Dendritic cell treated with granulocyte-macrophage colony-stimulating factor and Interleukin-4, amounts not matched to agents 40 ng/mL and 50 ng/mL, for 4 days (primary cell): ENCODE data around the gene FAM47B.

Experiments
- H3K27ac Mint-ChIP-seq: one replicate; pipeline ENCODE4 v1.8.0; 2022; ENCODE audit warnings: mild to moderate bottlenecking, mixed read lengths
- H3K27me3 Mint-ChIP-seq: one replicate; pipeline ENCODE4 v1.8.0; 2022; ENCODE audit warnings: mild to moderate bottlenecking, mixed read lengths
- H3K36me3 Mint-ChIP-seq: one replicate; pipeline ENCODE4 v1.8.0; 2022; ENCODE audit warnings: low read depth, mixed read lengths
- H3K4me1 Mint-ChIP-seq: one replicate; pipeline ENCODE4 v1.8.0; 2022; ENCODE audit warnings: low read depth, mixed read lengths
- H3K4me3 Mint-ChIP-seq: one replicate; pipeline ENCODE4 v1.8.0; 2022; ENCODE audit warnings: mild to moderate bottlenecking, moderate library complexity, mixed read lengths
- H3K9me3 Mint-ChIP-seq: one replicate; pipeline ENCODE4 v1.8.0; 2022; ENCODE audit warnings: mixed read lengths
- intact Hi-C: fragments of 100-400 bp; cut with micrococcal nuclease; formaldehyde crosslinking; loops from one replicate; pipeline ENCODE4 v1.15.0; 2022

The FAM47B gene

DNA sequence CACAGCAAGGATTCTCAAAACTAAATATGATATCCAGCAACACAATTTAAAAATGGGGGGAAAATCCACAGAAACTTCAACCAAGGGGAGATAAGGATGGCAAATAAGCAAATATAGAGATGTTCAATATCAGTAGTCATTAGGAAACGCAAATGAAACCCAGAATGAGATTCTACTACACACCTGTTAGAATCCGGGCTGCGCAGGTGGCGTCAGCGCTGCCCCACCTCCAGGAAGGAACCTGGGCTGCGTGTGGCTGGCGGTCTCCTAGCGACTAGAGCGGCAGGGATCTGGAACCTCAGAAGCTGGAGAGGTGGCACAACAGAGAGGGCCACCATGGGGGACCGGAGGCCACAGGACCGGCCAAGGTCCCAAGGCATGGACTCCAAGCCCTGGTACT lies at the start of gene FAM47B:
Gene FAM47B, plus strand, starts transcription at position 301 of the 400 bp plus-strand sequence. Its CDS starts 36 bp downstream, at position 337.
- Mint-ChIP-seq H3K36me3 (no peaks in the 10 kb centered on the region), H3K4me1 (no peaks in the 10 kb centered on the region), H3K9me3 (peaks cover 13% of the 10 kb centered on the region), H3K27me3 (no peaks in the 10 kb centered on the region), H3K27ac (no peak within 1 kb of the TSS), H3K4me3 (no peak within 1 kb of the TSS)
- intact Hi-C loops, result no loop called here

DNA sequence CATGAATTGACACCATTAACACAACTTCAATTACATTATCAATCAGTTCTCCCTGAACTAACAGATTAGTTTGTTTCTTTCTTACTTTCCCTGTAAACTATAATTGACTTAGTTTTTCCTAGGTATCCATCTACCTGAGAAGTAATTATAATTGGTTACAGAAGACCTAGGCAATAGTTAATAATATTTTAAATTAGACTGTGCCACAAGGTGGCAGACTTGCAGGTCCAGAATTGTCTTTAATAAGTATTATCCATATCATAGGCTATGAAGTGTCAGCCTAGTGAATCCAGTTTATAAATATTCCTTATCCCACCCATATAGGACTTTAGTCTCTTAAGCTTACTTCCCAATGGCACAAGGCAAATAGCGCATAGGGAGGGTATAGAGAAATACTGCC lies 48.9 kb upstream of the FAM47B start:
- Mint-ChIP-seq H3K9me3 (no peaks in the 10 kb centered on the region), H3K27ac (no peak overlapping the region), H3K4me1 (no peaks in the 10 kb centered on the region), H3K27me3 (no peaks in the 10 kb centered on the region), H3K36me3 (no peaks in the 10 kb centered on the region), H3K4me3 (no peak overlapping the region)
- intact Hi-C loops, result no loop called here

DNA sequence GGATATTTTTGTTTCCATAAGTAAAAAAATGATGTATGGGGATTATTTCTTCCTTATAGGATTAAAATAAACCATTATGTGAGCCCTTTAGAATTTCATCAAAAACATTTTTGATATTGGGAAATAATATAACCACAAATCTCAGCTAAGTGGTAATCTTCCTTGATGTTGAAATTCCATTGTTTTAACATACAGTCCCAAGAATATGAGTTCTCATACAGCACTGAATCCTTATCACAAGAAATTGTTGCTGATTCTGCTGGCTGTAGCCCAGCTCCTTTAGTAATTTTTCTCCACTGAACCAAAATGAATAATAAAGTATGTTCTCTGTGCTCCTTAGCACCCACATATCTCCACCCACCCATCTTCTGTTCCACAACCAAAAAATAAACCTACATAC lies 41.9 kb upstream of the FAM47B start:
- no peak overlapping the region for H3K4me3 Mint-ChIP-seq
- H3K27me3 Mint-ChIP-seq, result no peaks in the 10 kb centered on the region
- no peaks in the 10 kb centered on the region for H3K9me3 Mint-ChIP-seq
- H3K36me3 Mint-ChIP-seq, result no peaks in the 10 kb centered on the region
- H3K4me1 Mint-ChIP-seq, result no peaks in the 10 kb centered on the region
- no peak overlapping the region for H3K27ac Mint-ChIP-seq
- intact Hi-C loops, result no loop called here

DNA sequence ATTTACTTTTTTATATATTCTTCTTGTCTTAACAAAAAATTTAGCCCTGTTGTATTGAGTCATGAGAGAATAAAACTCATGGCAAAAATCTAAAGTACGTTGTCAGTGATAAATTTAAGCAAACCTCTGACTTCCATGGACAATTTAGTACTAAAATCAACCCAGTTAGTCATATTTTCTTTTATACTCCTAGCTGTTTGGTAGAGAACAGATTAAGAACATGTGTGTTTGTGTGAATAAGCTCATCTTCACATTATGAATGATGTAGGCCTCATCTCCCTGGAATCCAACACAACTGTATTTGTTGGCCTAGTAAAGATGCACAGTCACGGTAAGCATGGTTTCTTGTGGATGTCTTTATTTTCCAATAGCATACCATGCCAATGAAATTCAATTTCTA lies 40.8 kb upstream of the FAM47B start:
- Mint-ChIP-seq H3K27ac (no peak overlapping the region), H3K9me3 (no peaks in the 10 kb centered on the region)

DNA sequence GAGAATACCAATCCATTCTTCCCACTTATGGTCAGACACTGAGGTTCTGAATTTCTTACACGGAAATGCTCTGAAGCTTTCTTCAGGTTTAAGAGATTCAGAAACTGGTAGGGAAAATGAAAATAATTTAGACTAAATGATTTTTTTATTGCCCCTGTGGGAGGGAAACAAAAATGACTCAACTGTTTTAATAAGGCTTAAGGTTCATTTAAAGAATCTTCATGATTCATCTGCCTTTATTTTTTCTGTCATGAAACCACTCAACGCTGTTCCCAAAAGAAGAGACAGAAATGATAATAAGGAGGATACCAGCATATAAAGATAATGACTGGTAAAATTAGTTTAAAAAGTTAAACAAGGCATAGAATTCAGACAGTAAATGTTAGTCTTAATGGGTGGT lies 39.3 kb upstream of the FAM47B start:
- Mint-ChIP-seq H3K27me3 (no peaks in the 10 kb centered on the region), H3K4me1 (no peaks in the 10 kb centered on the region), H3K9me3 (no peaks in the 10 kb centered on the region), H3K4me3 (no peak overlapping the region), H3K27ac (no peak overlapping the region), H3K36me3 (no peaks in the 10 kb centered on the region)
- intact Hi-C loops, result no loop called here

More for the DNA sequence above, 40.8 kb upstream of the FAM47B start:
- H3K4me1 Mint-ChIP-seq, result no peaks in the 10 kb centered on the region
- intact Hi-C loops, result no loop called here
- H3K4me3 Mint-ChIP-seq, result no peak overlapping the region
- no peaks in the 10 kb centered on the region for H3K27me3 Mint-ChIP-seq
- H3K36me3 Mint-ChIP-seq, result no peaks in the 10 kb centered on the region

DNA sequence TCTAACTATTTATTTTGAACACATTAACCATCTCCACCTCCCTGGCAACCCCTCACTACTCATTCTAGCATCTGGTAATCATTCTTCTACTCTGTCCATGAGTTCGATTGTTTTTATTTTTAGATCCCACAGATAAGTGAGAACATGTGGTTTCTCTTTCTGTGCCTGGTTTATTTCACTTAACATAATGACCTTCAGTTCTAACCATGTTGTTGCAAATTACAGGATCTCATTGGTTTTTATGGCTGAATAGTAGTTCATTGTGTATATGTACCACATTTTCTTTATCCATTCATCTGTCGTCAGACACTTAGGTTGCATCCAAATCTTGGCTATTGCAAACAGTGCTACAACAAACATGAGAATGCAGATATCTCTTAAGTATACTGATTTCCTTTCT lies 33.4 kb upstream of the FAM47B start:
- Mint-ChIP-seq H3K4me3 (no peak overlapping the region), H3K36me3 (no peaks in the 10 kb centered on the region), H3K27me3 (no peaks in the 10 kb centered on the region), H3K9me3 (no peaks in the 10 kb centered on the region), H3K4me1 (no peaks in the 10 kb centered on the region), H3K27ac (no peak overlapping the region)
- intact Hi-C loops, result no loop called here

DNA sequence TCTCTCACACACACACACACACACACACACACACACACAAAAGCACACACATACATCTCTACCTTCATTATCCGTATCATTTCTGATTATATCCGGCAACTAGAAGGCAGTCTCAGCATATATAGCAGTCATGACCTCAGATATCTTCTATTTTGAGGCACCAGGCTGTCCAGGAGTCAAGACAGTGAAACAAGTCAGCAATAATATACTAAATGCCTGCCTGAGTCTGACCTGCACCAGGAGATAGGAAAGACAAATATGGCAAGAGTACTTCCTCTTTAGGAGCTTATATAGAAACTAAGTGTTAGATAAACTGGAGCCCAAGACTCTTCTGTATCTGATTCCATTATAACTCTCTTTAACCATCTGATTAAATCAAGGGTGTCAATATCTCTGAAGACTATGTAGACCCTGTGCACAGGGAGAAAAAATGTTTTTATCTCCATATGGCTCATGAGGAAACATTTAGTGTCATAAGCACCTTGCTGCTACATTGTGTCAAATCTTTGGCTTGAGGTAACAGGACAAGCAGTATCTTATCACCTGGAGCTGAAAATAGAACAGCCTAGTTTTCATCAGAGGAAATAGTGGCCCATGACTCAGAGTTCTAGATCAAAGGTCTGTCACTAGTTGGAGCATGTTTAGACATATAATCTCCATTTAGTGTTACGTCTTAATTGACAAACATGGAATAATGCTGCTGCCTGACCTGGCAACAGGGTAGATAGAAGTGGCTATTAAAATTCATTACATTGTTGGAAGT lies 27.0 kb upstream of the FAM47B start:
- Mint-ChIP-seq H3K27me3 (no peaks in the 10 kb centered on the region), H3K36me3 (no peaks in the 10 kb centered on the region), H3K9me3 (no peaks in the 10 kb centered on the region), H3K27ac (no peak overlapping the region), H3K4me1 (no peaks in the 10 kb centered on the region), H3K4me3 (no peak overlapping the region)
- intact Hi-C loops, result no loop called here

DNA sequence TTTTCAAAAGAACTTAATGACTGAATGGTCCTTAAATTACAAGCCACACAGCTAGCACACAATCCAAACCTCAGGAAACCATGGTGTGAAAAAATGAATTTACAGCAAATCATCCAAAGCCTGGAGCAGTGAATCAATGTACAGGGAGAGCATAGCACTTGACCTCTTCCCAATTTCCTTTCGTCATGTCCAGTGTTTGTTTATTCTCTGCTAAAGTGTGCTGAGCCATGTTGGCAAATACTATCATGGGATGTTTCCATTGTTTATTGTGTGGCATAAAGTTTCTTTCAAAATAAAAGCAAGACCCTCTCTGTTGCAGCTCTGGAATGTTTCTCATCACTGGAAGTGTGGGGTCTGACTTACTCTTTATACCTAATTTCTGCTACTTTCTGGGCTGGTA lies 25.4 kb upstream of the FAM47B start:
- Mint-ChIP-seq H3K36me3 (no peaks in the 10 kb centered on the region), H3K4me3 (no peak overlapping the region), H3K27ac (no peak overlapping the region), H3K4me1 (no peaks in the 10 kb centered on the region), H3K27me3 (no peaks in the 10 kb centered on the region), H3K9me3 (no peaks in the 10 kb centered on the region)
- intact Hi-C loops, result no loop called here

DNA sequence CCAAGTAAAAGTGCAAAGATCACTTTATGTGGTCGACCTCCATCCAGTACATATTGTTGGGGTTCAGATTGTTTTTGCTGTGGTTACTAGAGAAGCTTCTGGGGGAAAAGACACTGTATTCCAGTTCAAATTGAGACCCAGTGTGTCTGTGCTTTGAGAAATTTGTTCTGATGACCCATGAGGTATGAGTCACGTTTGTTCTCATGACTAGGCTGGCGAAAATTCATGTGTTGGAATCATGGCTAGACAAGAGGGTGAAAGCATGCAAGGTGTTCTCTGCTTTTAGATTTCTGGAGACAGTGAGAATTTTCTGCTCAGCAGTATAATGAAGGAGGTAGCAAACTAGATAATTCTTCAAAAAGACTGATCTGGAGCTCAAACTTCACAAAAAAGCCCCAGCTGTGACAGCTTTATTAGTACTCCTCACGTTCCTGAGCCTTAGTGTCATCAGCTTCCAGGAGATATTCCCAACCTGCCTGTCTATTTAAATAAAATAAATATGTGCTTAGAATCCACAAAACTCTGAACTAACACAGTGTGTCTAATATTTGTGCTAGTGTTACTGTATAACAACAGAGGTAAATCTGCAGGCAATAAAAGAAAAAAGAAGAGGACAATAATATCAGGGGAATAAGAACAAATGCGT lies 24.4 kb upstream of the FAM47B start:
- intact Hi-C loops, result no loop called here
- H3K4me1 Mint-ChIP-seq, result no peaks in the 10 kb centered on the region
- H3K27ac Mint-ChIP-seq, result no peak overlapping the region
- H3K27me3 Mint-ChIP-seq, result no peaks in the 10 kb centered on the region
- H3K9me3 Mint-ChIP-seq, result no peaks in the 10 kb centered on the region
- no peak overlapping the region for H3K4me3 Mint-ChIP-seq
- no peaks in the 10 kb centered on the region for H3K36me3 Mint-ChIP-seq

DNA sequence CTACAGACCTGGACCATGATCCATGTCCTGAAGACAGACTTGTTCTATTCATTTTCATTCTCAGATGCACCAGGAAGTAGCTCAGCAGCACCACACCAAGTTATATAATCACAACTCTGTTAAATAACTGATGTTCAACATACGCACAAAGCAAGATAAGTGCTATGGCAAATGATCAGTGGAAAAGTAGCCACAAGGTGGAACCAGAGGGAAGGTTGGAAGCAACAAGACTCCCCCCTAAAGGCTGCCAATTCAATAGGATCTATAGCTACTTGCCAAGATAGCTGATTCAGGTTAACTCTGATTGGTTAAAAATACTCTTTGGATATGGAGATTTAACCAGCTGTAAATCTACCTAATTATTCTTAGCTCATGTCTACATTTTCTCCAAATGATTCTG lies 23.7 kb upstream of the FAM47B start:
- no peaks in the 10 kb centered on the region for H3K36me3 Mint-ChIP-seq
- H3K4me1 Mint-ChIP-seq, result no peaks in the 10 kb centered on the region
- H3K27ac Mint-ChIP-seq, result no peak overlapping the region
- no peak overlapping the region for H3K4me3 Mint-ChIP-seq
- intact Hi-C loops, result no loop called here
- H3K27me3 Mint-ChIP-seq, result no peaks in the 10 kb centered on the region
- no peaks in the 10 kb centered on the region for H3K9me3 Mint-ChIP-seq

DNA sequence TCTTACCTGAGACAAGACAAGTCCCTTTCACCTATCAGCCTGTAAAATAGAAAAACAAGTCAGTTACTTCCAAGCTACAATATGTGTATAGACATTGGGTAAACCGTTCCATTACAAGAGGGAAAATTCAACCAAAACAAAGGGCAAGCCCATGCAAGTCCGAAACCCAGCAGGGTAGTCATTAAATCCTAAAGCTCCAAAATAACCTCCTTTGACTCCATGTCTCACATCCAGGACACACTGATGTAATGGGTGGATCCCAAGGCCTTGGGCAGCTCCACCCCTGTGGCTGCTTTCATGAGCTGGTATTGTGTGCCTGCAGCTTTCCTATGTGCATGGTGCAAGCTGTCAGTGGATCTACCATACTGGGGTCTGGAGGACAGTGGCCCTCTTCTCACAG lies 14.7 kb upstream of the FAM47B start:
- intact Hi-C loops, result no loop called here
- peaks cover 3% of the 10 kb centered on the region for H3K9me3 Mint-ChIP-seq
- H3K4me3 Mint-ChIP-seq, result no peak overlapping the region
- H3K27me3 Mint-ChIP-seq, result no peaks in the 10 kb centered on the region
- H3K36me3 Mint-ChIP-seq, result no peaks in the 10 kb centered on the region
- H3K27ac Mint-ChIP-seq, result no peak overlapping the region
- no peaks in the 10 kb centered on the region for H3K4me1 Mint-ChIP-seq

DNA sequence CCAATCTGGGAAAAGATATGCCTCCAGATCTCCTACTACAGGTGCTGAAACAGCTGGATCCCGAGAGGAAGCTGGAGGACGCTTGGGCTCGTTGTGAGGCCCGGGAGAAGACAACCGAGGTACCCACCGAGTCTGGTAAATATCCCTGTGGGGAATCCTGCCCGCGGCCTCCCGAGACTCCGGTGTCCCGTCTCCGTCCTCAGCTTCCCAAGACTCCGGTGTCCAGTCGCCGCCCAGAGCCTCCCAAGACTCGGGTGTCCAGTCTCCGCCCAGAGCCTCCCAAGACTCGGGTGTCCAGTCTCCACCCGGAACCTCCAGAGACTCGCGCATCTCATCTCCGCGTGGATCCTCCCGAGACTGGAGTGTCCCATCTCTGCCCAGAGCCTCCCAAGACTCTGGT lies 639 bp downstream of the FAM47B start:
- intact Hi-C loops, result no loop called here
- Mint-ChIP-seq H3K27me3 (no peaks in the 10 kb centered on the region), H3K9me3 (peaks cover 13% of the 10 kb centered on the region), H3K36me3 (no peaks in the 10 kb centered on the region), H3K4me1 (no peaks in the 10 kb centered on the region), H3K4me3 (no peak overlapping the region), H3K27ac (no peak overlapping the region)

DNA sequence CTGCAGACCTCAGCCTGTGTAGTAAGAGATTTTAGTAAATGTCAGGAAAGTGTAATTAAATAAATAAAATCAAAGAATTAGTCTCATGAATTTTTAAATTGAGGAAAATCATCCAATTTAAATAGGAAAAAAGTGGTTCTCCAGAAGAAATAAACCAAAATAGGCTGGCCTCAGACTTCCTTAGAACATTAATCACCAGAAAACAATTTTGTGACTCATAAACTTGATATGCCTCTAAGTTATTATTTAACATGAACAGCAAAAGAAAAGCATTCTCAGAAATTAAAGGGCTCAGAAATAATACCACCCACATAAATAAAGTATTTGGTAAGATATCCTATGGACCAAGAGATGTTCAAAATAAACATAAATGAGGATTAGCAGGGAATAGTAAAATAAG lies 14.3 kb downstream of the FAM47B start:
- no peaks in the 10 kb centered on the region for H3K27me3 Mint-ChIP-seq
- H3K9me3 Mint-ChIP-seq, result no peaks in the 10 kb centered on the region
- no peak overlapping the region for H3K4me3 Mint-ChIP-seq
- intact Hi-C loops, result no loop called here
- H3K27ac Mint-ChIP-seq, result no peak overlapping the region
- H3K36me3 Mint-ChIP-seq, result no peaks in the 10 kb centered on the region
- no peaks in the 10 kb centered on the region for H3K4me1 Mint-ChIP-seq

DNA sequence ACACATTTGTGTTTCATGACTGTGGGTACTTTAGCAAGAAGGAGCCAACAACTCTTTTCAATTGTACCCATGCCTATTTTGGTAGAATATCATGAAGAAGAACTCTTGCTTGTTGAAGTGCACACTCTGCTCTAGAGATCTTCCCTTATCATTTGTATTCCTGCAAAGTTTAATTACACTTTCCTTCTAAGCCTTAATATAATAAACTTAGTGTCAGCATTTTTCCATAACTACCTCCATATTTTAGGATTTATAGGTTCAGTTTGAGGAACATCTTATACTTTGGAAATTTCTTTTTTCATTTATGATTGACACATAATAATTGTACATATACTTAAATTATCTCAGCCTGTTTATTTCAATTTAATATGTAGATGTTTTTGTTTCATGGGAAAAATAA lies 19.1 kb downstream of the FAM47B start:
- H3K4me1 Mint-ChIP-seq, result no peaks in the 10 kb centered on the region

DNA sequence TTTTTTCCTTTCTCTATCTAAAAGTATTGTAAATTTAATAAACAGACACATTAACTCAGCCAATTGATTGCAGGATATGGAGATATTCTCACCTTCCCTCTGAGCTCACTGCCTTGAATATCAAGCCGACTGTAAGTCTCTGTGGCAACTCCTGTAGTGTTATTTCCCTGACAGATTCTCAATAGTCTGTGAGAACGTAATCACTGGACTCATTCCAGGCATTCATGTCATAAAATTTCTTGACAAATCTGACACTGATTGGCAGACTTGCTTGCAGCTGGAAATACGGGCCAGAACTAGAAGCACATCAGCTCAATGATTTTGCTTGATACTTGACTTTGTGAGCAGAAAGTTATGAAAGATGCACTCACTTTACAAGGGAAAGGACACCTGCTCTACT lies 29.6 kb downstream of the FAM47B start:
- Mint-ChIP-seq H3K4me1 (no peaks in the 10 kb centered on the region), H3K36me3 (no peaks in the 10 kb centered on the region)
- intact Hi-C loops, result no loop called here

More for the DNA sequence above, 19.1 kb downstream of the FAM47B start:
- H3K4me3 Mint-ChIP-seq, result no peak overlapping the region
- intact Hi-C loops, result no loop called here
- H3K9me3 Mint-ChIP-seq, result no peaks in the 10 kb centered on the region
- no peak overlapping the region for H3K27ac Mint-ChIP-seq
- H3K36me3 Mint-ChIP-seq, result no peaks in the 10 kb centered on the region
- no peaks in the 10 kb centered on the region for H3K27me3 Mint-ChIP-seq

More for the DNA sequence above, 29.6 kb downstream of the FAM47B start:
- H3K27me3 Mint-ChIP-seq, result no peaks in the 10 kb centered on the region
- H3K27ac Mint-ChIP-seq, result no peak overlapping the region
- H3K9me3 Mint-ChIP-seq, result no peaks in the 10 kb centered on the region
- no peak overlapping the region for H3K4me3 Mint-ChIP-seq
